SK-N-MC (cell line): Measurements from ENCODE around the gene VSIG10L2.

Experiments
- EZH2 ChIP-seq: fragments of 200-600 bp; sonication (generic); IDR thresholded peaks from one replicate; pipeline ENCODE4 v1.6.1; 2017; ENCODE audit warnings: antibody characterized with exemption
- FOXP2 ChIP-seq: optimal IDR thresholded peaks from 2 replicates; pipeline ENCODE3; 2011; ENCODE audit warnings: mild to moderate bottlenecking, moderate library complexity; ENCODE audit not compliant: insufficient read depth; ENCODE audit errors: extremely low read length, control extremely low read depth
- POLR2AphosphoS5 ChIP-seq: IDR thresholded peaks from 2 replicates; pipeline ENCODE4 v1.6.1; 2012; ENCODE audit warnings: mild to moderate bottlenecking, low read depth, low read length, borderline replicate concordance

- TF ChIP-seq POLR2AphosphoS5 (no peak), EZH2 (no peak), FOXP2 (no peak)
Measured at GRCh38 chr11:125921042-125921441, 24.8 kb upstream of the VSIG10L2 start.
